Measurements from ENCODE around the gene NSMCE1.

Gene NSMCE1

DNA sequence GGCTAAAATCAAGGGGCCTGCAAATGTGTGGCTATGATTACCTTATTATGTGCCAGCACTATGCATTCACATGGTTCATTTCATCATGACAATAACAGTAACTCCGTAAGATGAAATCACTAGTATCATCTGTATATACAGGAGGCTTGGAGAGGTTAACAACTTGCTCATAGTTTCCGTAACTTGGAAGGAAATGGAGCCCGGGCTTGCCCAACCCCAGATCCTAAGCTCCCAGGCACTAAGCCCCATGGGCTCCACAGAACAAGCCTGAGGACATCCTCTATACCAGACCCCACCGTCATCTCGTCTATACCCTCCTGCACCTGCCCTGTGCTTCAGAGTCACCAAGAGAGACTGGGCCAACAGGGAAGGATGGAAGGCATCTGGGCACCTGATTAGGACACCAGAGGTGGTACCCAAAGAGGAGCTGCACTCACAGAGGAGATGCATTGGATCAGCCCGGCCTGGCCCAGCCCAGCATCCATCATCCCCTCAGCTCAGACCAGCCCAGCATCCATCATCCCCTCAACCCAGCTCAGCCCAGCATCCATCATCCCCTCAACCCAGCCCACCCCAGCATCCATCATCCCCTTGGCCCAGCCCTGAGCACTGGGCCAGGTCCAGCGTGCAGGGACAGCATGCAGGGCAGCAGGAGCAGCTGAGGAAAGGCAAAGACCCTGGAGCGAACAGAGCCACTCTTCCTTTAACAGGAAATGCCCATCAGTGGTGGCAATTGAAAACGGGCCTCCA is 28.5 kb downstream of the NSMCE1 start:
- no peak overlapping the region for H3K4me3 ChIP-seq (ENCODE audit: low read depth, low read length)
- TF ChIP-seq, protein P1, sequence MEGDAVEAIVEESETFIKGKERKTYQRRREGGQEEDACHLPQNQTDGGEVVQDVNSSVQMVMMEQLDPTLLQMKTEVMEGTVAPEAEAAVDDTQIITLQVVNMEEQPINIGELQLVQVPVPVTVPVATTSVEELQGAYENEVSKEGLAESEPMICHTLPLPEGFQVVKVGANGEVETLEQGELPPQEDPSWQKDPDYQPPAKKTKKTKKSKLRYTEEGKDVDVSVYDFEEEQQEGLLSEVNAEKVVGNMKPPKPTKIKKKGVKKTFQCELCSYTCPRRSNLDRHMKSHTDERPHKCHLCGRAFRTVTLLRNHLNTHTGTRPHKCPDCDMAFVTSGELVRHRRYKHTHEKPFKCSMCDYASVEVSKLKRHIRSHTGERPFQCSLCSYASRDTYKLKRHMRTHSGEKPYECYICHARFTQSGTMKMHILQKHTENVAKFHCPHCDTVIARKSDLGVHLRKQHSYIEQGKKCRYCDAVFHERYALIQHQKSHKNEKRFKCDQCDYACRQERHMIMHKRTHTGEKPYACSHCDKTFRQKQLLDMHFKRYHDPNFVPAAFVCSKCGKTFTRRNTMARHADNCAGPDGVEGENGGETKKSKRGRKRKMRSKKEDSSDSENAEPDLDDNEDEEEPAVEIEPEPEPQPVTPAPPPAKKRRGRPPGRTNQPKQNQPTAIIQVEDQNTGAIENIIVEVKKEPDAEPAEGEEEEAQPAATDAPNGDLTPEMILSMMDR (IDR thresholded peaks at IDR 0.05; ENCODE audit: insufficient read depth, low read length, missing control alignments) = no peak
- ChIA-PET CTCF (interaction anchor here (0.9 to 5.4 kb wide), 4 partner anchors 85 to 215 kb away, joined by 3 to 38 read pairs (median 4); no protein-coding TSS in a partner anchor), POLR2A (no interaction called here)
- DNase-seq (ENCODE audit: low read depth, low spot score) = no peak

DNA sequence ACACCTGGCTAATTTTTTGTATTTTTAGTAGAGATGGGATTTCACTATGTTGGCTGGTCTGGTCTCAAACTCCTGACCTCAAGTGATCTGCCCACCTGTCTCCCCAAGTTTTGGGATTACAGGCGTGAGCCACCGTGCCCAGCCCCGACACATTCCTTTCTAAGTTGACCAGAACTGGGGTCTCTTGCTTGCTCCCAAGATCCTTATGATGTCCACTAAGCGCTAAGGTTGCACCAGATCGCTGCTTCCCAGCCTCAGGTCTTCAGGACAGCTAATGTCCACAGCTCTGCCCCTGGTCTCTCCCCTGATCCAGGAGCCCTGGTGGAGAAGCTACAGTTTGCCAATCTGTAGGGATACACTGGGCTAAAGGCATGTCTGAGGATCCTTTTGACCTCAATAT is 29.5 kb downstream of the NSMCE1 start:
- DNase-seq (ENCODE audit: low read depth, low spot score) = no peak
- H3K4me3 ChIP-seq (ENCODE audit: low read depth, low read length) = no peak overlapping the region
- ChIA-PET CTCF (interaction anchor here (1.0 to 11.3 kb wide), 2 partner anchors 77 to 130 kb away, joined by 3 to 355 read pairs; no protein-coding TSS in a partner anchor), POLR2A (no interaction called here)
- TF ChIP-seq, protein P1 (IDR thresholded peaks at IDR 0.05; ENCODE audit: insufficient read depth, low read length, missing control alignments) = no peak

DNA sequence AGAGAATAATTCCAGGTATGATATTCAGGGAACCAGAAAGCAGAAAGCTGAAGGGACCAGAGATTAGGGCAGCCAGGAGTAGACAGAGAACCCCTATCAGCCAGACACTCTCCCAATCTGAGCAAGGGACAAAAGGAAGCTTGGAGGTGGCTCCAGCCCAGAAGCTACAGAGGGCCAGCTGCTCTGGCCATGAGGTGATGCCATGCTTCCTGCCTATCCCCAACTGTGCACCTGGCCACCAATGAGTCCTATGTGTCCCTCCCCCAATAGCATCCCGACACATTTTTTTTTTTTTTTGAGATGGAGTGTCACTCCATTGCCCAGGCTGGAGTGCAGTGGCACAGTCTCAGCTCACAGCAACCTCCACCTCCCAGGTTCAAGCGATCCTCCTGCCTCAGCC is 30.0 kb downstream of the NSMCE1 start:
- ChIA-PET CTCF (interaction anchor here (1.0 to 11.3 kb wide), 2 partner anchors 78 to 131 kb away, joined by 3 to 355 read pairs; no protein-coding TSS in a partner anchor), POLR2A (interaction anchor here (0.6 kb wide), 1 partner anchor 18 kb away, joined by 3 read pairs; no protein-coding TSS in a partner anchor)
- TF ChIP-seq, protein P1 (IDR thresholded peaks at IDR 0.05; ENCODE audit: insufficient read depth, low read length, missing control alignments) = no peak
- DNase-seq (ENCODE audit: low read depth, low spot score) = no peak
- H3K4me3 ChIP-seq (ENCODE audit: low read depth, low read length) = no peak overlapping the region

DNA sequence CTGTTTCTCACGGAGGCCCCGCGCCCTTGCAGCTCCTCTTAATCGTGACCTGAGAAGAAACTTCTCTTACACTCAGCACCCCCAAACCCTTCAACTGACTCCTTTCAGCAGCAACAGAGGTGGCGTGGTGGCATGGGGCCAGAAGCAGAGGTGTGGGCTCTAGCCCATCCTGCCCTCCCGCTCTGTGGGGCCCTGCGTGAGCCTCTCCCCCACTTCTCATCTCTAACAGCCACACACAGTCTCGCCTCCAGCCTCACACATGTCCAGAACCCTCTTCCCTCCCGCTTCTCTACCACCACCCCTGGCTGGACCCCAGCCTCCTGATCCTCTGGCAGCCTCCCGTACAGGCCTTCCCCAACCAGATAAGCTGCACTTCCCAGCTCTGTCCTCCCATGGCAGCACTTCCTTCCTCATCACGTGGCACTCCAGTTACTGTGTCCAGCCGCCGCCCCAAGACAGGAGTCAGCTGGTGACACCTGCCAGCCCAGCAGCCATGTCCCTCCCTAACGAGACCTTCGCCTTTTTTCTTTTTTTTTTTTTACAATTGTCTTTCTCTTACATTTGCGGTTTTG is 30.5 kb downstream of the NSMCE1 start:
- ChIA-PET POLR2A (interaction anchor here (0.6 kb wide), 1 partner anchor 19 kb away, joined by 3 read pairs; no protein-coding TSS in a partner anchor), CTCF (interaction anchor here (1.1 to 11.3 kb wide), 3 partner anchors 12 to 213 kb away, joined by 3 to 355 read pairs (median 4); no protein-coding TSS in a partner anchor)
- H3K4me3 ChIP-seq (ENCODE audit: low read depth, low read length) = no peak overlapping the region
- TF ChIP-seq, protein P1 (IDR thresholded peaks at IDR 0.05; ENCODE audit: insufficient read depth, low read length, missing control alignments) = no peak
- no peak for DNase-seq (ENCODE audit: low read depth, low spot score)

DNA sequence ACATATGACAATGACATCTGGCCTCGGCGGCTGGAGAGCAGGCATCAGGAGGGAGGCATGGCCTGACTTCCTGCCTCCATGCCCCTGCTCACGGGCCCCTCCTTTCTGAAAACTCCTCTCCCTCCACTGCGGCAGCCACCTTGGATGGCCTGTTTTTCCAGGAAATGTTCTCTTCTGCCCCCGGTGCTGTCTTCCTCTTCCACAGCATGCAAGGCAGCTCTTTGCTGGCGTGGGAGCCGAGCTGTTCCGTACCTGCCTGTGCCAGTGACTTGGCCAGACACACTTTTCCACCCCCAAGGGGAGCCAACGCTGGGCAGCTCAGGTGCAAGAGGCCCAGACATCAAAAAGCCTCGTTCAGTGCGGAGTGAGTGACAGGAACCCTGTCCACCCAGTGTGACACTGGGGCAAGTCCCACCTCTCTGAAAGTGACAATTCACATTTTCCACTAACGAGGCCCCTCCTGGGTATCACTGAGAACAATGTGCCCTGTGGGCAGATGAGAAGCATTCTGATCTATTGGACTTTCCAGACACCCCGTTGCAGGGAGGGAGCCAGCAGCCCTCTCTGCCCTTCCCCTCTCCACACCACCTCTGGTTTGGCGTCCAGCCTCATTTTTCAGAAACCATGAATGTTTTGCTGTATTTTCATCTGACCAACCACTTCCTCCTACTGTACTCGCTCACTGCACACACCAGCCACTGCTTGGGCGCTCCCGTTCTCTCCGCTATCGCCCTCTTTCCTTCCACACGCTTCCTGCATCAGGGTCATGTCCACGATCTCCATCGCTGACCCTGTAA is 31.2 kb downstream of the NSMCE1 start:
- no peak for DNase-seq (ENCODE audit: low read depth, low spot score)
- CTCF ChIA-PET = interaction anchor here (0.6 to 11.3 kb wide), 9 partner anchors 10 to 221 kb away, joined by 3 to 355 read pairs (median 5); no protein-coding TSS in a partner anchor
- POLR2A ChIA-PET = interaction anchor here (1.4 kb wide), 1 partner anchor 31 kb away, joined by 3 read pairs; no protein-coding TSS in a partner anchor
- TF ChIP-seq, protein P1 (IDR thresholded peaks at IDR 0.05; ENCODE audit: insufficient read depth, low read length, missing control alignments) = no peak
- no peak overlapping the region for H3K4me3 ChIP-seq (ENCODE audit: low read depth, low read length)
